8988T (cell line): Measurements from ENCODE around the gene HDAC4.

ENCODE experiments used
- DNase-seq: peaks from one replicate; pipeline ENCODE4 v3.0.0; 2011

HDAC4 gene

GRCh38 chr2:239193925-239194677 lies 206.7 kb downstream of the HDAC4 start:
- no peak for DNase-seq

DNA sequence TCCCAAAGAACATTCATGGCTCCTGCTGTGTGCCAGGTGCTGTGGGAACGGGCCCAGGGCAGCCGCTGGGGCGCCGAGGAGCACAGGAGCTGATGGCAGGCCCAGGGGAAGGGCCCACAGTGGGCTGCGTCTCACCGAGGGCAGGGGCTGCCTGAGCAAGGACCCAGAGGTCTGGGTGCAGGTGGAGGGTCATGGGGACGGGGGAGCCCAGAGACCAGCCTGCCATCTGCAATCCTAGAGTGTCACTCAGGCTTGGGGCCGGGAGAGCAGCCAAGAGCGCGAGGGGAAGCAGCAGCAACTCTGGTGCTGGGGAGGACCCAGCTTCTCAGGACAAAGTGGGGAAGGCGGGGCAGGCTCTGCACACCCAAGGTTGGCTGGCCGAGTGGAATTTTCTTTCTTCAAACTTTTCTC lies 207.4 kb downstream of the HDAC4 start:
- DNase-seq, result no peak

DNA sequence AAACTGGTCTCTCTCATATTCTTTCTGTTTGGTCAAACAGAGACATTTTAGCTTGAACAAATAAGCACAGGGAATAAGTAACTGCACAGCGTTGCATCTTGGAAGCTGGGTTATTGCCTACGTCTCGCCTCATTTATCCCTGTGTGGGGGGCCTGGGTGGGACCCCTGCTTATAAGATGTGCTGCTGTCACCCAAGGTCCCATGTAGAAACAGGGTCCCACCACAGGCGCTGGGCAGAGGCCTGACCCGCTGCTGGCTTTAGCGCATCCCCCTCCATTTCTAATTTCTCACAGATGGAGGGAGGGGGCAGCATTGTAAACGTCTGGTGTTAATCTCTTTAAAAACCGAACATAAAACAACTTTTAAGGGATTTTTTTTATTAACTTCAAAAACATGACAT lies 207.8 kb downstream of the HDAC4 start:
- DNase-seq, result no peak

- no peak for DNase-seq
These were observed 208.4 kb downstream of the HDAC4 start for GRCh38 chr2:239192456-239192855.

GRCh38 chr2:239190921-239191885 lies 209.6 kb downstream of the HDAC4 start:
- no peak for DNase-seq

GRCh38 chr2:239190361-239190760 lies 210.5 kb downstream of the HDAC4 start:
- DNase-seq, result no peak

GRCh38 chr2:239189711-239190131 lies 211.1 kb downstream of the HDAC4 start:
- DNase-seq, result no peak

GRCh38 chr2:239188536-239188935 lies 212.3 kb downstream of the HDAC4 start:
- DNase-seq, result no peak

GRCh38 chr2:239187464-239188253 lies 213.2 kb downstream of the HDAC4 start:
- no peak for DNase-seq

GRCh38 chr2:239186516-239187357 lies 214.1 kb downstream of the HDAC4 start:
- DNase-seq, result no peak

GRCh38 chr2:239184968-239185903 lies 215.6 kb downstream of the HDAC4 start:
- no peak for DNase-seq

- no peak for DNase-seq
These were observed 216.6 kb downstream of the HDAC4 start for GRCh38 chr2:239184179-239184578.

DNA sequence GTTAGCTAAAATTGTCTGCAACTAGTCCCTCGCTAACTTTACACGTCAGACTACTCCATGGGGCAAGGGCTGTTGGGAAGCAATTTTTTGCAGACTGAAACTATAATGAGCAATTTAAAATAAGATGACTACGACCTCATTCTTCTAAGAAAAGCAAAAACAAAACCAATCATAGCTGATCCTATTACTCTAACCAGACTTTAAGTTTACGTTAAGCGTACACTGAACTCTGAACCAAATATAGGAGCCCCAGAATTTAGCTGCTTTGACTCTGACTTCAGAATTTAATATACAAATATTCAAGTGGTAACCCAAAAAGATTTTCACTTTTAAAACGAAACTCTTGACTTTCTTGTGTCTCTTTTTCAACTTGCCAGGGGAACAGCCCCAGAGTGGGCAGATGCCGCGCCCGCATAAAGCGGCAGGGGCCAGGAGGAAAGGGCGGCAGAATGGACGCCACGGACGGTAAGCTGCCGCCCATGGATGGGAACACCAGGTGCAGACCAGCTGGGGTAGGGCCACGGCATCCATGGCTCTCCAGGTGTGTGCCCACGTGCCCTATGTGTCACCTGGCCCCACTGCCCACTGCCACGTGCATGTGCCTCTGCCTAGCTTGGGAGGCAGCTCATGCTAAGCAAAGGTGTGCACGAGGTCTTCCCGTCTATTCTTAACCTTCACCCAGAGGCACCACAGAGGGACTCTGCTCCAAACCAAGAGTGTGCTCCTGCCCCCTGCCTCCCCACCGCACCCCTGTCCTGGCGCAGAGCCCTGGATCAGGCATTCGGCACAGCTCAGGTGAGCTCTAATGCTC lies 217.6 kb downstream of the HDAC4 start:
- no peak for DNase-seq

- no peak for DNase-seq
These were observed 218.8 kb downstream of the HDAC4 start for GRCh38 chr2:239181903-239182581.

DNA sequence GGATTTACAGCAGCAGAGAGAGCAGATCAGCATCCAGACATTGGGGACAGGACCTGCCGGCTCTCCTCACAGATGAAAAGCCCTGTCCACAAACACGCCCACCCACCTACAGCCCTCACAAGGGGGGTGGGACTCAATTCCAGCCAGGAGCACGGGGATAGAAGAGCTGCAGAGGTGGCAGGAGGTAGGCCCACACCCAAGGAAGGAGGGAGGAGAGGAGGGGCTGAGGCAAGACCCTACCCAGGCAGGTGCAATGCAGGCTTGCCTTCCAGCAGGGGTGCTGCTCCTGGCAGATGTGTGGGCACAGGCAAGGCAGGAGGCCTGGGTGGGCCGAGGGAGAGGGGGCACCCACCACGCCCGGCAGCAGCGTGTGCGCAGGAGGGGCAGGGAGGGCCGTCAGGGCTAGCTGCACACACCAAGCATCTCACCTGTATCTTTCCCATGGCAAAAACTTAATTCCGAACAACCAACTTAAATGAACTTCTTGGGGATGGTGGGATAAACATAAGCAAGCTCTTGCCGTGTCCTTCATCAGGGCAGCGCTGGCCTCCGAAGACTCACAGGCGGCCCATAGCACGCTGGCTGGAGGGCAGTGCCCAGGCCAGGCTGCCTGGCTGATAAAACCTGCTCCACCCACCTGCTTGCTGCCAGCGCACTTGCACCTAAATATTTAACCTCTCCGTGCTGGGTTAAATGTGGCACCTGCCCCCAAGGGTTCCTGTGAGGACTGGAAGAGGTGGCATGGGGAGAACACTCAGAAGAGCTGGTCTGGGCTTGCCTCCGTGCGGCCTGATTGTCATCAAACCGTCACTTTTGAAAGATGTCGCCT lies 219.5 kb downstream of the HDAC4 start:
- DNase-seq, result no peak

DNA sequence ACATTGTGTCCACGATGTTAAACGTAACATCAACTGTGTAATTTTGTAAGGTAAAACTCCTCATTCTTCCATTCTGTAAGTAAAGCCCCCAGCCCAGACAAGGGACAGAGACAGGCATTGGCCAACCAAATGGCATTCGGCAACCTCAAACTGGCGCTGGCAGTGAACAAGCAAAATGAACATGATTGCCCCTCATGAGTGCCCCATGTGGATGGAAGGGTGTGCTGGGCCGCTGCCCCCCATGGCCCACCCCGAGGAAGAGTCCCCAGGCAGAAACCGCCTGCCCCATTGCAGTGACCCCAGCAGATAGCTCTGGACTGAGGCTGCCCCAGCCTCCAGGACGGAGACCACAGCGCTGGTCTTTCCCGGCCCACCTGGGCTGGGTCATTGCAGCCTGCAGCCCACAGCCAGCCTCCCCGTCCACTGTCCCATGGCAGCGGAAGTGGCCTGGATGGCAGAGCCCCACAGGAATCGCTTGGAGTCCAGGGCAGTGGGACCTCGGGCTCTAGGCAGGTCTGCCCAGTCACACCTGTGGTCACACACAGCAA lies 220.2 kb downstream of the HDAC4 start:
- DNase-seq, result no peak

GRCh38 chr2:239179851-239180371 lies 220.9 kb downstream of the HDAC4 start:
- DNase-seq, result no peak

GRCh38 chr2:239178954-239179353 lies 221.9 kb downstream of the HDAC4 start:
- no peak for DNase-seq
